ENCODE data around the gene BIRC2.

BIRC2 gene

GRCh38 chr11:102375720-102376399 lies 28.8 kb downstream of the BIRC2 start:
- DNase-seq (ENCODE audit: low spot score): no peak

- no peak for DNase-seq (ENCODE audit: low spot score)
Observed at GRCh38 chr11:102377891-102378290, 30.9 kb downstream of the BIRC2 start.

- no peak for DNase-seq (ENCODE audit: low spot score)
Observed at GRCh38 chr11:102378818-102379217, 31.8 kb downstream of the BIRC2 start.

- DNase-seq (ENCODE audit: low spot score): no peak
Observed at GRCh38 chr11:102382384-102382783, 35.4 kb downstream of the BIRC2 start.

- no peak for DNase-seq (ENCODE audit: low spot score)
Observed at GRCh38 chr11:102383839-102384238, 36.8 kb downstream of the BIRC2 start.

GRCh38 chr11:102384419-102385079 lies 37.5 kb downstream of the BIRC2 start:
- no peak for DNase-seq (ENCODE audit: low spot score)

GRCh38 chr11:102385085-102386007 lies 38.3 kb downstream of the BIRC2 start:
- no peak for DNase-seq (ENCODE audit: low spot score)

GRCh38 chr11:102386136-102386734 lies 39.2 kb downstream of the BIRC2 start:
- no peak for DNase-seq (ENCODE audit: low spot score)

GRCh38 chr11:102387043-102387781 lies 40.2 kb downstream of the BIRC2 start:
- no peak for DNase-seq (ENCODE audit: low spot score)

- no peak for DNase-seq (ENCODE audit: low spot score)
Observed at GRCh38 chr11:102389253-102389652, 42.2 kb downstream of the BIRC2 start.

GRCh38 chr11:102390667-102391465 lies 43.9 kb downstream of the BIRC2 start:
- DNase-seq (ENCODE audit: low spot score): peak; percentile 69

- no peak for DNase-seq (ENCODE audit: low spot score)
Observed at GRCh38 chr11:102391549-102392237, 44.7 kb downstream of the BIRC2 start.

- DNase-seq (ENCODE audit: low spot score): no peak
Observed at GRCh38 chr11:102393272-102393730, 46.3 kb downstream of the BIRC2 start.

- DNase-seq (ENCODE audit: low spot score): no peak
Observed at GRCh38 chr11:102395720-102396393, 48.8 kb downstream of the BIRC2 start.

- DNase-seq (ENCODE audit: low spot score): peak; percentile 66
Observed at GRCh38 chr11:102396708-102397563, 49.9 kb downstream of the BIRC2 start.

GRCh38 chr11:102398297-102398696 lies 51.3 kb downstream of the BIRC2 start:
- no peak for DNase-seq (ENCODE audit: low spot score)

- no peak for DNase-seq (ENCODE audit: low spot score)
Observed at GRCh38 chr11:102399189-102399588, 52.2 kb downstream of the BIRC2 start.

GRCh38 chr11:102400603-102401002 lies 53.6 kb downstream of the BIRC2 start:
- DNase-seq (ENCODE audit: low spot score): no peak
